HG03342 (cell line): ENCODE data around the gene PHLDA3.

Experiments
- ATAC-seq: cut with Tn5 transposase; IDR thresholded peaks from one replicate; pipeline ENCODE4 v1.9.1; 2021; ENCODE audit warnings: mild to moderate bottlenecking, moderate library complexity; ENCODE audit not compliant: unreplicated experiment

The PHLDA3 gene

GRCh38 chr1:201466492-201466891 lies 2.5 kb downstream of the PHLDA3 start:
- no peak for ATAC-seq

- ATAC-seq: no peak
Measured at GRCh38 chr1:201465698-201466290, 3.2 kb downstream of the PHLDA3 start.

- ATAC-seq: no peak
Measured at GRCh38 chr1:201463071-201463552, 5.9 kb downstream of the PHLDA3 start.

DNA sequence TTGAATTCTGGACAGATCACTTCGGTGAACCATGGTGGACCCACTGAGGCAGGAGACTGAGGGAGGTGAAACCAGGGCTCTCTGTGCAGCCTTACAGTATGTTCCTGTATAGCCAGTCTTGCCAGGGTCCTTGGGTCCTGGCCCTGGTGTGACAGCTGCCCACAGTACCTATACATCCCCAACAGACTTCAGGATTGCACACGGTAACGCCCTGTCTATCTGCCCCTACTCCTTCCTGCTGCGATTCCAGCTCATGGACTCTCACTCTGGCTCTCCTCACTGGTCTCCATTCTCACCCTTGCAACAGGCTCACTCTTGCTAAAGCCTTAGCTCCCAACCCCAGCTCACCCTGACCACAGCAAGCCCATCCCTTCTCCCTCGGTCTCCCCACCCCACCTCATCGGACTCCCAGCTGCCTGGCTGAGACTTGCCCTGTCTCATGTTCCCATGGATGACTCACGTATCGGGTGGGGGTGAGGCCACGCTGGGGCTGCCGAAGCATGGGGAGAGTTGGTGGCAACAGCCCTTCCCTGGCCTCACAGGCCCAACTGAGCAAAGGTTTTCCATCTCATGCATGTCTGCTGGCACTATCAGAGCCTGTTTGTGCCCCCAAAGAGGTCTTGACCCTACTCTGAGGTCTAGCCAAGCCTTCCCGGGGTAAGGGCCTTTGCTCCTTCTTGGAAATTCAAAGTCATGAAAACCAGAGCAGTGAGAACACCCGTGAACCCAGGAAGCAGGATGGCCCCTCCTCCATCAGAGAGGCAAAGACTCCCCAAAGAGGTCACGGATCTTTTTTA lies 7.1 kb downstream of the PHLDA3 start:
- ATAC-seq: no peak

GRCh38 chr1:201460814-201461644 lies 8.0 kb downstream of the PHLDA3 start:
- ATAC-seq: no peak

DNA sequence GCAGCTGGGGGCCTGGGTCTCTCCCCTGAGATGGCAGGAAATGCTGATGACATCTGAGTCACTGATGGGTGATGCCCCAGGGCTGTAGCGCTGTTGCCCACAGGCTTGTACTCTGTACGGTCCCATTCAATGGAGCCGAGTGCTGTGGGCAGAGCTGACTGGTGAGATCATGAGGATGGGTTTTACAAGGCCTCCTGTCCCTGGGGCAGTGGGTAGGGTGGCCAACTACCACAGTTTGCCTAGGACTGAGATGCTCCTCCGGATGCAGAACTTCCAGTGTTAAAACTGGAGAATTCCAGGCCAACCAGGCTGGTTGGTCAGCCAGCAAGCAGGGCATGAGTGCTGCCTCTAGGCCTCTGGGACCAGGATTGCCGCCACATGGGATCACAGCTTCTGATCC lies 9.2 kb downstream of the PHLDA3 start:
- no peak for ATAC-seq

GRCh38 chr1:201459052-201459451 lies 9.9 kb downstream of the PHLDA3 start:
- no peak for ATAC-seq

- no peak for ATAC-seq
Measured at GRCh38 chr1:201457508-201457960, 11.5 kb downstream of the PHLDA3 start.

DNA sequence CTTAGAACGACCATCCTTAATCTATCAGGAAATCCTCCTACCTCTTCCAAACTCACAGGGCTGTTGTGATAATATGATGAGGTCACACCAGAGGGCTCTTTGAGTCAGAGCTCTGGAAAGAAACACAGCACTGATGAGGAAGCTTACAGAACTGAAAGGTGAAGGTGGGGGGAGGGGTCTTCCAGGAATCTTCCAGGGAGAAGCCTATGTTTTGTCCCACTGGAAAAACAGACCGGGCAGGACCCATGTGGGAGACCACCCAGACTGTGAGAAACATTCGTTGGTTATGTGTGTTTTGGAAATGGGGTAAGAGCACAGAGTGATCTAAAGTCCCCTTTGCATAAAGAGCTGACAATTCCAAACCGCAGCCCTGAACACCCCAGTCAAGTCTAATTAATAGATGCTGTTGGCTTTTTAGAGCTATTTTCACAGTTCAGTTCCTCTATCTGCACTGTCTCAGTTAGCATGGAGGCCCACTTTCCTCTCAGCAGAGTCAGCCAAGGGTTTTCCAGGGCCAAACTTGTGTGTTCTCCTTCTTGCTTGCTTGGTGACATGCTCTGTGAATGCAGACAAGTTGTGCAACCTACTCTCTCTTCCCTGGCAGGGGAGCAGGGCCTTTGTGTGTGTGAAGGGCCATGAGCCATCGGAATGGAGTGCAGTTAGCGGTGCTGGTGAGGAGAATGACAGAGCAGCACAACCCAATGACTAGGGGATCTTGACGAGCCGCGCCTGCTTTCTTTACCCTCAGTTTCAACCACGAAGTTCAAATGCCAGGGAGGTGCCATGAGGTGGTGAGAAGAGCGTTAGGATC lies 12.3 kb downstream of the PHLDA3 start:
- ATAC-seq: no peak

- no peak for ATAC-seq
Measured at GRCh38 chr1:201455098-201455497, 13.9 kb downstream of the PHLDA3 start.

DNA sequence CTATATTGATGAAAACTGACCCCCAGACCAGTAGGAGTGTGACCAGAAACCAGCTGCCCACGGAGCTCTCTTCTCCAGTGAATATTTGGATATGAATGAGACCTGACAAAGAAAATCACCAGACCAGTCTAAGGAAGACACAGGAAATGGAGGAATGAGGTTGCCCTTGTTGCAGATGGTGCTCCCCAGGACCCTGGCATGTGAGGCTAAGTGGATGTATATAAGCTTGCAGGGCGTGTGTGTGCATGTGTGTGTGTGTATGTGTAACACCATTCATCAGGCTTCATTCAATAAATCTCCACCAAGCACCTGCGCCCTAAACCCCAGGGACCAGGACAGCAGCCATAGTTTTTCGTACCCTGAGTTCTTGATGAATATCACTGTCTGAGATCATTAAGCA lies 14.4 kb downstream of the PHLDA3 start:
- ATAC-seq: no peak

DNA sequence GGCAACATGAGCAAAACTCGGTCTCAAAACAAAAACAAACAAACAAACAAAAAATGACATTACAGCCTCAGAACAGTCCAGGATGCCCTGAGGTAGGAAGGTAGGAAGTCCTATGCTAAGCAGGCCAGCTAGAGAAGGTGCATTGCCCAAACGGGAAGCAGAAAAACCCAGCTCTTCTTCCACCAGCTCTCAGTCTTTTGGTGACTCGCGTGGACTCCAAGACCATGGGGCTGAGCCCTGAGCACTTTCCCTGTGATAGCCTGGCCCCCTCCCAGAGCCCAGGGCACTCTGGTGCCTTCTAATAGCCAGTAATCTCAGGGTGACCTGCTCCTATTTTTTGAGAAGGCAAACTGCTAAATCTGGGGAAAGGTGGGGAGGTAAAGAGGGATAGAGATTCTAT lies 16.1 kb downstream of the PHLDA3 start:
- no peak for ATAC-seq

DNA sequence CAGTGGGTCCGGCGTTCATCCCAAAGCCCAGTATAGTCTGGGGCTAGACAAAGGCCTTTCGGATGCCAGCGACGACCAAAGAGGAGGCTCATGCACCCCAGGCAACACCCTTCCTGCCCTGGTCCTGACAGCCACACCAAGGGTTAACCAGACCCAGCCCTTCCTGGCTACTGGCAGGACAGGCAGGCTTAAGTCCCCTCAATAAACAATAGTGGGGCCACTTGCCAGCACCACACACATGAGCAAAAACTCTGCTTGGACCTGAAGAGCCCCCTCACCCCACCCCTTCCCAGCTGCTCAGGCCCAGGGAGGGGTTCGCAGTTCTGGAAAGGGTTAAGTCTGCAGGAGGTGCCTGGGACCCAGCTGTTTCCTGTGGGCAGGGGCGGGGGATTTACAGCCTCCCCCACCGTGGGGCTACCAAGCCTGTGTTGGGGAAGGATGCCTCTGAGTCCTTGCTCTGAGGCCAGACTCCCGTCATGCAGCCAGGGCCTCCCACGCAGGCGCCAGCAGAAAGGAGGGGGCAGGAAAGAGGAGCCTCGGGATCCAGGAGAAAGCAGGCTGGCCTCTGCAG lies 18.2 kb downstream of the PHLDA3 start:
- ATAC-seq: no peak

- ATAC-seq: no peak
Measured at GRCh38 chr1:201448990-201449389, 20.0 kb downstream of the PHLDA3 start.

GRCh38 chr1:201447903-201448871 lies 20.8 kb downstream of the PHLDA3 start:
- ATAC-seq: peak; percentile 86

DNA sequence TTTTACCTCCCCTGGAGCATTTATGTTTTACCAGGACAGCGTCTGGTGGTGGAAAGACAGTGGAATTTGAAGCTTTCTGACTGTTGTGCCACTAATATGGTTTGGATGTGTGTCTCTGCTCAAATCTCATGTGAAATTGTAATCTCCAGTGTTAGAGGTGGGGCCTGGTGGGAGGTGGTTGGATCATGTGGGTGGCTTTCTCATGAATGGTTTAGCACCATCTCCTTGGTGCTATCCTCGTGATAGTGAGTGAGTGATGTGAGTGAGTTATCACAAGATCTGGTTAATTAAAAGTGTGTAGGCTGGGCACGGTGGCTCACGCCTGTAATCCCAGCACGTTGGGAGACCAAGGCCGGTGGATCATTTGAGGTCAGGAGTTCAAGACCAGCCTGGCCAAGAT lies 23.7 kb downstream of the PHLDA3 start:
- no peak for ATAC-seq

- no peak for ATAC-seq
Measured at GRCh38 chr1:201444792-201445191, 24.2 kb downstream of the PHLDA3 start.

DNA sequence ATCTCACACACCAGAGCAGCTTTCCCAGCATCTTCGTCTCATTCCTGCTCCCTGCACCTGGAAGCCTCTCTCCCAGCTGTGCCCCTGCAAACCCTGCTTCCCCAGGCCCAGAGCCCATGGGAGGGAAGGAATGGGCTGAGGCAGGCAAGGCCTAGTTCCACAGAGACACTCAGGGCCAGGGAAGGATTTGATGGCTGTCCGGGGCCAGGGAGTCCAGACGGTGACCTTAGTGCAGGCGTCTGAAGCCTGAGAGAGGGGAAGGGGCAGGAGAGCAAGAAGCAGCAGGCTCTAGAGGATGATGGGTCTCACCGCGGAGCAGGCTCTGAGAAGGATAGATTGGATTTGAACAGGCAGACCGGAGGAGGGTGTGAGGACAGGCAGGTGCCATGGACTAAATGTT lies 25.2 kb downstream of the PHLDA3 start:
- ATAC-seq: no peak

DNA sequence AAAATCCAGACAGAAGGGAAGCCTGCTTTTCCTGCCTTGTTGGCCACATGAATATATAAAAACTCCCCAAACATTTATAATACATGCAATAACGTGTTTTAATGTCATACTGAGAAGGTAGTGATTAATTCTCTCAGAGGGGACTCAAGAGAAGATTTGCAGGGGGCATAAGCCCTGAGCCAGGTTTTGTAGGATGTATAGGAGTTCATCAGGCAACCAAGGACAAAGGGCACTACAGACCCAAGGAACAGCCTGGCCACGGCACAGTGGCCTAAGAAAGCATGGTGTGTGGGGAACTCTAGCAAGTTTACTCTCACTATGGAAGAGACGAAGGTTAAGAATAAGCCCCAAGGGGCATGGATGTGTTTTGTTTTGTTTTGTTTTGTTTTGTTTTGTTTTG lies 32.0 kb downstream of the PHLDA3 start:
- ATAC-seq: no peak
